Measurements from ENCODE around the gene GLIPR1L1.

DNA sequence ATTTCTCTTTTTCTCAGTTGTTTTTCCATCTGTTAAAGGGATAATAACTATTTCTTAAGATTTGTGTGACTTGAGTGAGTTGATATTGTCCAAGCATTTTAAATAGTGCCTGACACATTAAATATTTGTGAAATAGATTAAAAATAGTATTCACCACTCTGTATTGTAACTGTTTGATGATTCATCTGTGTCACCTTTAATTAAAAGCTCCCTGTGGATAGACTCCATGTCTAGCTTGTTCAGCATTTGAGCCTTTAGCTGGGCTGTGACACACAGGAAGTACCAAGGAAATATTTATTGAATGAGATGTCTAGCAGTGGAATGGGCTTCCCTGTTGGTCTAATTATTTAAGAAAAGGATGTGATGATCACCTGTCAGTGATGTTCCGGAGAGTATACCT, 54.6 kb downstream of the GLIPR1L1 start:
- TF ChIP-seq, protein P1, sequence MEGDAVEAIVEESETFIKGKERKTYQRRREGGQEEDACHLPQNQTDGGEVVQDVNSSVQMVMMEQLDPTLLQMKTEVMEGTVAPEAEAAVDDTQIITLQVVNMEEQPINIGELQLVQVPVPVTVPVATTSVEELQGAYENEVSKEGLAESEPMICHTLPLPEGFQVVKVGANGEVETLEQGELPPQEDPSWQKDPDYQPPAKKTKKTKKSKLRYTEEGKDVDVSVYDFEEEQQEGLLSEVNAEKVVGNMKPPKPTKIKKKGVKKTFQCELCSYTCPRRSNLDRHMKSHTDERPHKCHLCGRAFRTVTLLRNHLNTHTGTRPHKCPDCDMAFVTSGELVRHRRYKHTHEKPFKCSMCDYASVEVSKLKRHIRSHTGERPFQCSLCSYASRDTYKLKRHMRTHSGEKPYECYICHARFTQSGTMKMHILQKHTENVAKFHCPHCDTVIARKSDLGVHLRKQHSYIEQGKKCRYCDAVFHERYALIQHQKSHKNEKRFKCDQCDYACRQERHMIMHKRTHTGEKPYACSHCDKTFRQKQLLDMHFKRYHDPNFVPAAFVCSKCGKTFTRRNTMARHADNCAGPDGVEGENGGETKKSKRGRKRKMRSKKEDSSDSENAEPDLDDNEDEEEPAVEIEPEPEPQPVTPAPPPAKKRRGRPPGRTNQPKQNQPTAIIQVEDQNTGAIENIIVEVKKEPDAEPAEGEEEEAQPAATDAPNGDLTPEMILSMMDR (conservative IDR thresholded peaks at IDR 0.05; ENCODE audit: low read length) = no peak
- TF ChIP-seq EZH2phosphoT487 (IDR thresholded peaks at IDR 0.05; ENCODE audit: borderline replicate concordance) = no peak

Data from Loucy (cell line).